Neural cell (in vitro differentiated cells): Measurements from ENCODE around the gene PFKM.

Experiments
- MXI1 ChIP-seq: fragments of 450-650 bp; conservative IDR thresholded peaks from 2 replicates; pipeline ENCODE4 v1.6.1; 2014; ENCODE audit warnings: antibody characterized with exemption, mild to moderate bottlenecking; ENCODE audit not compliant: poor library complexity, severe bottlenecking
- TF ChIP-seq, protein P1 (sequence below): fragments of 450-650 bp; IDR thresholded peaks from 2 replicates; pipeline ENCODE4 v1.5.1; 2014; ENCODE audit warnings: antibody characterized with exemption, mild to moderate bottlenecking, moderate library complexity; ENCODE audit not compliant: poor library complexity, severe bottlenecking

DNA sequence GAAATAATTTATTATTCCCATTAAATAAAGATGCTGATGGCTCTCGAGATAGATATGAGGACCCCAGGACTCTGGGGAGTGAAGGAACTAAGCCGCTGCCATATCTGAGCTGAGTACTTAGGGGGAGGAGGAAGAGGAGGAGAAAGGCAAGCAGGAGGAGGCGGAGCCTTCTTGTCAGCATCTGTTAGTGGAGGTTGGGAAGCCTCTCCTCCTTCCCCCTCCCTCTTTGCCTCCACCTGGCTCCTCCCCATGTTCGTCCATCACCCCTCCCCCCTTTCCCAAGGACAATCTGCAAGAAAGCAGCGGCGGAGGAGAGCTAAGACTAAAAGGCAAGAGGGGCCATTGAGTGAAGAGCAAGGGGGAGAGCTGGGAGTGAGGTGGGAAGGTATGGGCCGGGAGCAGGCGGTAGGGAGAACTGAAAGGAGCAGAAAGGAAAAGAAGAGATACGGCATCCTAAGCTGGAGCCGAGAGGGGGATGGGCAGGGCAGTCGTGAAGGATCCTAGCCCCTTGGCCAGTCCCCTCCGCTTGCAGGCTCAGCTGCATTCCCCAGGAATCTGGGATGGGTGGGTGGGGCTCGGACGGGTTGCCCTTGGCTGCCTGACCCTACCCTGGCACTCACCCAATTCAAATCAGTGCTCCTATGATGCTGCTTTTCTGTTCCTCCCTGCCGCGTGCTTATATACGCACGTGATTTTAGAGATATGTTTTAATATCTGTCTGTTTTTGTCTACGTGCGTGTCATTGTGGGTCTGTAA, at the start of gene PFKM:
- TF ChIP-seq, protein P1, sequence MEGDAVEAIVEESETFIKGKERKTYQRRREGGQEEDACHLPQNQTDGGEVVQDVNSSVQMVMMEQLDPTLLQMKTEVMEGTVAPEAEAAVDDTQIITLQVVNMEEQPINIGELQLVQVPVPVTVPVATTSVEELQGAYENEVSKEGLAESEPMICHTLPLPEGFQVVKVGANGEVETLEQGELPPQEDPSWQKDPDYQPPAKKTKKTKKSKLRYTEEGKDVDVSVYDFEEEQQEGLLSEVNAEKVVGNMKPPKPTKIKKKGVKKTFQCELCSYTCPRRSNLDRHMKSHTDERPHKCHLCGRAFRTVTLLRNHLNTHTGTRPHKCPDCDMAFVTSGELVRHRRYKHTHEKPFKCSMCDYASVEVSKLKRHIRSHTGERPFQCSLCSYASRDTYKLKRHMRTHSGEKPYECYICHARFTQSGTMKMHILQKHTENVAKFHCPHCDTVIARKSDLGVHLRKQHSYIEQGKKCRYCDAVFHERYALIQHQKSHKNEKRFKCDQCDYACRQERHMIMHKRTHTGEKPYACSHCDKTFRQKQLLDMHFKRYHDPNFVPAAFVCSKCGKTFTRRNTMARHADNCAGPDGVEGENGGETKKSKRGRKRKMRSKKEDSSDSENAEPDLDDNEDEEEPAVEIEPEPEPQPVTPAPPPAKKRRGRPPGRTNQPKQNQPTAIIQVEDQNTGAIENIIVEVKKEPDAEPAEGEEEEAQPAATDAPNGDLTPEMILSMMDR = no peak
- TF ChIP-seq MXI1 = peak; percentile 94
